HG03280 (cell line): ENCODE data around the gene SEPTIN10.
"Not testable (repeated sequence)": the region's sequence is repeated elsewhere in the genome, so short reads cannot be mapped to it uniquely, and the experiment has no call there.

Experiments used
- ATAC-seq: cut with Tn5 transposase; IDR thresholded peaks from one replicate; pipeline ENCODE4 v1.9.1; 2021; ENCODE audit warnings: mild to moderate bottlenecking, moderate library complexity; ENCODE audit not compliant: unreplicated experiment

The SEPTIN10 gene

DNA sequence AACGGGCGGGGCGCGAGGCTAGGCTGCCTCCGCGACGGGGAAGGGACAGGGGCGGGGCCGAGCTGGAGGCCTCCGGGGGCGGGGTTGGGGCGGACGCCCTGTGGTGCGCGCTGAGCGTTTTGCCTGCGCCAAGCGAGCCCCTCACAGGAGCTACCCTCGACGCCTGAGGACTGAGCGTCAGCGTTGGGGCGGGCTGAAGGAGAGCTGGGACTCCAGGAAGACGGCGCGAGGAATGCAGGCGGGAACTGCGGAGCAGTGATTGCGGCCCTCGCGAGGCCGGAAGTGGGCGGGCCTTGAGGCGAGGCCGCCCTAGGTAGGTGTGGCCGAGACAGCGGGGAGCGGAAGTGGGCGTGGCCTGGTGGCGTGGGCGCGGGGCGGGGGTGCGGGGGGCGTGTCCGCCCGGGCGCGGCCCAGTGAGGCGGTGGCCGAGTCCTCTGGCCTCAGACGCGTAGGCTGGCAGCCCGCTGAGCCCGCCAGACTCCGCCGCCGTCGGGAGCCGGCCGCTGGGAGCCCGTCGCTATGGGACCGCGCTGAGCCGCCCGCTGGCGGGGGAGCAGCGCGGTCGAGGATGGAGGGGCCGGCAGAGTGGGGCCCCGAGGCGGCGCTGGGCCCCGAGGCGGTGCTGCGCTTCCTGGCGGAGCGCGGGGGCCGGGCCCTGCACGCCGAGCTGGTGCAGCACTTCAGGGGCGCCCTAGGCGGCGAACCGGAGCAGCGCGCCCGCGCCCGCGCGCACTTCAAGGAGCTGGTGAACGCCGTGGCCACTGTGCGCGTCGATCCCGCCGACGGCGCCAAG, at the start of gene SEPTIN10, which contains the start of gene SOWAHC:
TSS of gene SEPTIN10 (minus strand) at position 45 of the 793 bp plus-strand sequence. CDS start 139 bp downstream, outside the sequence.
TSS of gene SOWAHC (plus strand) at position 443 of the 793 bp plus-strand sequence. CDS start at position 569, 126 bp downstream.
- peak; percentile 65 for ATAC-seq

DNA sequence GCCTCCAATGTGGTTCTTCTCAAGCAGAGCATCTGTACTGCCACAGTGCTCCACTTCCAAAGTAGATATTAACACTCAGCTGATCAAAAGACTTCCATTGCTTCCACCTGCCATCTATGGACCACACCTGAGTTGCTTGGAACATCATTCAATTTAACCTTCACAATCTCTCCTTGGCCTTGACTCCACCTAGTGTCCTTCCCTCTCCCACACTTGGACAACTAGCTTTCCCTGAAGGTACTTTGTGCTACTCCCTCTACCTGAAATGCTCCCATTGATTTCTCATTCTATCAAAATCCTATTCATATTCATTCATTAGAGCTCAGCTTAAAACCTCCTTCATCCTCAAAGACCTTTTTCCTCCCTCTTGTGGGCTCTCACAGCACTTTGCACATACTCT, 49.1 kb upstream of the SEPTIN10 start:
- ATAC-seq: no peak

- no peak for ATAC-seq
Measured at GRCh38 chr2:109660046-109660860, 46.5 kb upstream of the SEPTIN10 start.

GRCh38 chr2:109659396-109660045, 45.8 kb upstream of the SEPTIN10 start:
- ATAC-seq: no peak

- no peak for ATAC-seq
Measured at GRCh38 chr2:109655287-109655686, 41.5 kb upstream of the SEPTIN10 start.

- no peak for ATAC-seq
Measured at GRCh38 chr2:109654326-109655050, 40.7 kb upstream of the SEPTIN10 start.

DNA sequence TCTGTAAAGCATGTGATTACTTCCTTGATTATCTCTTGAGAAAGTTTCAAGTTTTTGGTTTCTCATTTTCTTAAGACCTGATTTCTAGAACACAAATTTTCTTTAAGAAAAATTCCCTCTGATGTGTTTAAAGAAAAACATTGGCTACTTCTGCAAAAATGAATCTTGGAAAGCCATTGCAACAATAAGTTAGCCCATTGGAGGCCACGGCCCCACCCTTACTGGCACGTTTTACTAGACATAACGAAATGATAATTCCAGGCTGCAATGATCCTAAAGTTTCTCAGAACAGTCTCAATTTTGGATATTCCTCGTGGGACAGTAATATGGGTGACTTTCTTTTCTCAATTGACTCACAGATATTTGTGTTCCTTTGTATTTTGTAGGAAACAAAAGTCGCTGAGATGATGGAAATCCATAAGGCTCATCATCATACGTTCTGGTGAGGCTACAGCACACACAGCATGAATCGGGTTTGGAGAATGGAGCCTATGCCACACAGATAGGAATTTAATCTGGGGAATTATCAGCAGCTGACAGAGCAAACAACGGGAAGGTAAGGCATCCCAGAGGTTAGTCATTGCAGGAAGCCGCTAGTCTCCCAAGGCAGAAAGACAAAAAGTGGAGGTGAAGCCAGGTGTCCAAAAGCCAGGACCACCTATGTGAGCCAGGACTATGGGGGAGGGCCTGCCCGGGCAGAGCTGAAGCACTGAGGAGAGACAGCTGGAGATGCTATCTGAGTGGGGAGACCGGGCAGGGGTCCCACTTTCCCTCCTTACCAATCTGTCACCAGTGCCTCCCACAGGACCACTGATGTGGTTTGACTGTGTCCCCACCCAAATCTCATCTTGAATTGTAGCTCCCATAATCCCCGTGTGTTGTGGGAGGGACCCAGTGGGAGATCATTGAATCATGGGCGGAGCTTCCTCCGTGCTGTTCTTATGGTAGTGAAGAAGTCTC, 36.2 kb upstream of the SEPTIN10 start:
- ATAC-seq: no peak

- no peak for ATAC-seq
Measured at GRCh38 chr2:109648041-109648527, 34.3 kb upstream of the SEPTIN10 start.

DNA sequence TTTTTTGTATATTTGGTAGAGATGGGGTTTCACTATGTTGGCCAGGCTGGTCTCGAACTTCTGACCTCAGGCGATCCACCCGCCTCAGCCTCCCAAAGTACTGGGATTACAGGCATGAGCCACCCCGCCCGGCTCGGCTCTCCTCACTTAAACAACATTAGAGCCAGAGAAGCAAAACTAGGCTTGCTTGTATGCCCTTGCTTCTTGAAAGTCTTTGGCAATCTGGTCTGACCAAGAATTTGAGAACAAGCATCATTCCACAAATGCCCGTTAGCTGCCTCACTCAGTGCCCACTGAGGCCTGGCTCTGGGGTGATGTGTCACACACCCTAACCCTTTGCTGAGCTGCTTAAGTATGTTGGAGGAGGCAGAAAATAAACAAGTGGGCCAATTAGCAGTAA, 33.9 kb upstream of the SEPTIN10 start:
- ATAC-seq: no peak

DNA sequence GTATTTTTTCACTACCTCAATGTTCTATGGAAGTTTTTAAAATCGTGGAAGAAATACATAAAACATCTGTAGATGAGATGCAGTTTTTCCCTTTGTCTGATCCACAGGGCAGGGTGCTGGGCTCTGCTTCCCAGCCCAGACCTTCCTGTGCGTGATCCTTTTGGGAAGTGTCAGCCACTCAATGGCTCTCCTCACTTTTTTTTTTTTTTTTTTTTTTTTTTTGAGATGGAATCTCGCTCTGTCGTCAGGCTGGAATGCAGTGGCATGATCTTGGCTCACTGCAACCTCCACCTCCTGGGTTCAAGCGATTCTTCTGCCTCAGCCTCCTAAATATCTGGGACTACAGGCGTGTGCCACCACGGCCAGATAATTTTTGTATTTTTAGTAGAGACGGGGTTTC, 33.2 kb upstream of the SEPTIN10 start:
- no peak for ATAC-seq

DNA sequence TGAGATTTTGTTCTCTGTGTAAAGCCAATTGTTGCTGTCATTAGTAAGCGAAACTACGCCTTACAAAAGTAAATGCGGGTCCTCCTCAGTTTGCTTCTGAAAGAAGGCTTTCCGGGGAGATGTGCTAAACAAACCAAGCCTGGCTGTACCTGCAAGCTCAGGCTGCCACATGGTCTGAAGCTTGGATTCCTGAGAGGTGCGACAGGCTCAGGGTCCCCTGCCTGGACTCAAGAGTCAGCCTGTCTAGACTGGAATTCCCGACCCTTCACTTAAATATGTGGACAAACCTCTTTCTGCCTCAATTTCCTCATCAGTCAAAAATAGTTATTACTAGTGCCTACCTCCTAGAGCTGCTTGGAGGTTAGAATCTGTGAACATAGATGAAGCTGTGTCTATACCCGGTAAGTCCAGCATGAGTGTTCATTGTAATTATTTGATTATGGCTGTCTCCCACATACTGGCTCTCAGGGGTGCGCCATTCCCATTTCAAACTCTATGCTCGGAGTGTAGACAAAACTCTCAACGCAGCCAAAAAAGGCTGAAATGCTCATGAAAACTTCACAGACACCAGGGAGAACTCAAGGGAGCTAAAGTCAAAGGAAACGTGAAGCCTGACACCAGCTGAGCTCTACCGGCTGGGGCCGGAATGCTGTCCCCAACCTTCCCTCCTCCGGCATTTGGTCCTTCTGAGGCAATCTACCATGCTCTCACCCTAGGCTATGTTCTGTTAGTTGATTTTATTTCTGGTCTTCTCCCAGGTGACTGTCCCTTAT, 31.8 kb upstream of the SEPTIN10 start:
- no peak for ATAC-seq

- ATAC-seq: no peak
Measured at GRCh38 chr2:109644571-109645275, 31.0 kb upstream of the SEPTIN10 start.

- not testable (repeated sequence) for ATAC-seq
Measured at GRCh38 chr2:109640000-109640399, 26.2 kb upstream of the SEPTIN10 start.

DNA sequence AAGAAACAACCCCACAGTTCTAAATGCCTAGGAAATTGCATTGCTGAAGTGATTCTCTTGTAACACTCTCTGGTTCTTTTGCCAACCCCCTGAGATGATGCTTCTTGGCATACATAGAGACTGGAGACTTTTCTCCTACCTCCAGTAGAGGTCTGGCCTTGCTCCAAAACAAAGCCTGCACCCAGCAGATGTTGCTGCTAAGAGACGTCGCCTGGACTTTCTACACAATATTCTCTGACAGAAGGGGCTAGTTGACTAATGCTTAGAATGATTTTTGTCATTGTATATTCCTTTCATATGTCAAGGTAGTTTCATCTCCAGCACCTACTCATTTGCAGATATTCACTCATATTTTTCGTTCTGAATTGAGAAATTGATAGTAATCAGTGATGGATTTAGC, 25.0 kb upstream of the SEPTIN10 start:
- peak; percentile 40 for ATAC-seq

- ATAC-seq: peak; percentile 82
Measured at GRCh38 chr2:109637749-109638570, 24.2 kb upstream of the SEPTIN10 start.

DNA sequence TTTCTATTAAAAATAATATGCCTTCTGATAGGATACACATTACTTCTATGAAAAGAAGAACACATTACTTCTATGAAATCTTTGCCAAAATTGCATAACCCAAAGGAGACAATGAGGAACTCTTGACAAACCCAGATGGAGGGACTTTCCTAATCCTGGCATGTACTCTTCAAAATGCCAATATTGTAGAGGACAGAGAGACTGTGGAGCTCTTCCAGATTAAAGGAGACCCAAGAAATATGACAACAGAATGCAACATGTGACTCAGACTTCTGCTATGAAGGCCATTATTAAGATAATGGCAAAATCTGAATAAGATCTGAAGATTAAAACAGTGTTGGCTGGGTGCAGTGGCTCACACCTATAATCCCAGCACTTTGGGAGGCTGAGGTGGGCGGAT, 22.6 kb upstream of the SEPTIN10 start:
- ATAC-seq: no peak
